Neuronal stem cell (in vitro differentiated cells): Measurements from ENCODE around the gene TMX3.

Source experiments
- DNase-seq: peaks from one replicate; pipeline ENCODE4 v3.0.0-alpha.2; 2013; ENCODE audit warnings: low spot score
- H2AFZ ChIP-seq: one replicate; pipeline ENCODE4 v1.6.1; 2013; ENCODE audit warnings: mild to moderate bottlenecking, low read length, inconsistent platforms
- H2AK5ac ChIP-seq: 2 replicates; pipeline ENCODE4 v1.6.1; 2013; ENCODE audit warnings: low read depth, mild to moderate bottlenecking, inconsistent platforms, low read length, moderate library complexity, mixed read lengths
- H2BK120ac ChIP-seq: 2 replicates; pipeline ENCODE4 v1.6.1; 2013; ENCODE audit warnings: low read depth, mild to moderate bottlenecking, inconsistent platforms, low read length, moderate library complexity, mixed read lengths
- H2BK12ac ChIP-seq: one replicate; pipeline ENCODE4 v1.6.1; 2013; ENCODE audit warnings: low read length, inconsistent platforms
- H2BK15ac ChIP-seq: 2 replicates; pipeline ENCODE4 v1.6.1; 2013; ENCODE audit warnings: mild to moderate bottlenecking, low read length, inconsistent platforms, mixed read lengths
- H2BK5ac ChIP-seq: one replicate; pipeline ENCODE4 v1.6.1; 2013; ENCODE audit warnings: inconsistent platforms, mild to moderate bottlenecking, low read length, moderate library complexity
- H3K14ac ChIP-seq: one replicate; pipeline ENCODE4 v1.6.1; 2013; ENCODE audit warnings: low read length, inconsistent platforms
- H3K18ac ChIP-seq: 2 replicates; pipeline ENCODE4 v1.6.1; 2013; ENCODE audit warnings: low read length, inconsistent platforms
- H3K23ac ChIP-seq: 2 replicates; pipeline ENCODE4 v1.6.1; 2013; ENCODE audit warnings: low read depth, mild to moderate bottlenecking, mixed read lengths, low read length, inconsistent platforms; ENCODE audit not compliant: poor library complexity
- H3K27ac ChIP-seq: replicated peaks from 3 replicates; pipeline ENCODE4 v1.5.1; 2013; ENCODE audit warnings: low read length, inconsistent platforms
- H3K27me3 ChIP-seq, 3 experiments: 2 replicates each; pipeline ENCODE4 v1.6.1; 2013; ENCODE audit warnings: low read length in 3 of 3, mild to moderate bottlenecking in 2 of 3, inconsistent platforms in 1 of 3, low read depth in 1 of 3, mixed read lengths in 1 of 3, moderate library complexity in 1 of 3; ENCODE audit not compliant: control insufficient read depth in 3 of 3, insufficient read depth in 3 of 3
- H3K36me3 ChIP-seq, 2 donors: replicated peaks in 1 of 2; 2 replicates each; pipeline ENCODE4 v1.6.1; 2013; ENCODE audit warnings: low read length in 2 of 2; ENCODE audit not compliant: control insufficient read depth in 2 of 2, insufficient read depth in 2 of 2
- H3K4ac ChIP-seq: 2 replicates; pipeline ENCODE4 v1.6.1; 2013; ENCODE audit warnings: inconsistent platforms, mild to moderate bottlenecking, low read length, moderate library complexity
- H3K4me1 ChIP-seq, 2 donors: 1 replicate in 1 of 2; 2 replicates in 1 of 2; pipeline ENCODE4 v1.6.1; 2013; ENCODE audit warnings: low read length in 2 of 2, low read depth in 1 of 2; ENCODE audit not compliant: control insufficient read depth in 2 of 2, insufficient read depth in 1 of 2
- H3K4me2 ChIP-seq: one replicate; pipeline ENCODE4 v1.6.1; 2013; ENCODE audit warnings: mild to moderate bottlenecking, low read length, inconsistent platforms; ENCODE audit not compliant: insufficient read depth, poor library complexity, severe bottlenecking
- H3K4me3 ChIP-seq, 2 donors: 2 replicates each; pipeline ENCODE4 v1.5.1; 2013; ENCODE audit warnings: low read length in 2 of 2, mild to moderate bottlenecking in 2 of 2, inconsistent platforms in 1 of 2, moderate library complexity in 1 of 2
- H3K79me1 ChIP-seq: one replicate; pipeline ENCODE4 v1.6.1; 2013; ENCODE audit warnings: low read depth, mild to moderate bottlenecking, inconsistent platforms, low read length, moderate library complexity
- H3K9ac ChIP-seq: one replicate; pipeline ENCODE4 v1.6.1; 2013; ENCODE audit warnings: mild to moderate bottlenecking, low read depth, low read length, inconsistent platforms; ENCODE audit not compliant: poor library complexity
- H3K9me3 ChIP-seq, 2 donors: replicated peaks in 1 of 2; 2 replicates each; pipeline versions ENCODE3 to v1.6.1; 2013; ENCODE audit warnings: low read length in 2 of 2, mild to moderate bottlenecking in 2 of 2, inconsistent platforms in 1 of 2, low read depth in 1 of 2, mixed read lengths in 1 of 2, moderate library complexity in 1 of 2; ENCODE audit not compliant: control insufficient read depth in 2 of 2, insufficient read depth in 1 of 2
- H4K8ac ChIP-seq: one replicate; pipeline ENCODE4 v1.6.1; 2013; ENCODE audit warnings: low read depth, mild to moderate bottlenecking, inconsistent platforms, low read length, moderate library complexity
- H4K91ac ChIP-seq: one replicate; pipeline ENCODE4 v1.6.1; 2013; ENCODE audit warnings: low read length, low read depth, mild to moderate bottlenecking, inconsistent platforms; ENCODE audit not compliant: poor library complexity
- WGBS, 2 donors: extraction: QIAGEN DNeasy Blood & Tissue Kit; methylation state at CpG; one replicate each; pipeline ENCODE4 v1.1.7; 2013; ENCODE audit warnings: missing lambda C conversion rate in 2 of 2, mixed read lengths in 1 of 2; ENCODE audit not compliant: insufficient read length in 2 of 2, insufficient replicate concordance in 1 of 2; ENCODE audit errors: extremely low coverage in 2 of 2; 5-methylcytosine and 5-hydroxymethylcytosine counted together

The TMX3 gene

GRCh38 chr18:68660354-68661183 lies 54.3 kb downstream of the TMX3 start:
- H4K91ac ChIP-seq: no peak overlapping the region
- WGBS, 2 donors: no CpG with 5 or more reads among the region's 5 CpGs
- peak; percentile 30 for DNase-seq

DNA sequence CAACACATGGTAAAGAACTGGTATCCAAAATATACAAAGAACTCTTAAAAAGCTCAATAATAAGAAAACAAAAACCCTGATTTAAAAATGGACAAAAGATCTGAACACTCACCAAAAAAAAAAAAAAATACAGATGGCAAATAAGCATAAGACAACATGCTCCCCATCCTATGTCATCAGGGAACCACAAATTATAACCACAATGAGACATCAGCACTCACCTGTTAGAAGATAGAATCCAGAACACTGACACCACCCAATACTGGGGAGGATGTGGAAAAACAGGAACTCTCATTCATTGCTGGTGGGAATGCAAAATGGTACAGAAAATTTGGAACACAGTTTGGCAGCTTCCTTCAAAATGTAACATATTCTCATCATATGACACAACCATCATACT lies 66.7 kb downstream of the TMX3 start:
- H4K91ac ChIP-seq: no peak overlapping the region
- no peak for DNase-seq
- H3K14ac ChIP-seq: no peak overlapping the region
- no peaks in the 10 kb centered on the region for H3K27me3 ChIP-seq
- H3K18ac ChIP-seq: no peak overlapping the region
- no peak overlapping the region for H3K4me2 ChIP-seq
- H2BK12ac ChIP-seq: no peak overlapping the region
- H4K8ac ChIP-seq: no peak overlapping the region
- no peak overlapping the region for H3K27ac ChIP-seq
- no peaks in the 10 kb centered on the region for H3K36me3 ChIP-seq
- no peak overlapping the region for H2BK15ac ChIP-seq
- H2BK5ac ChIP-seq: no peak overlapping the region
- no peaks in the 10 kb centered on the region for H3K4me1 ChIP-seq
- H3K9ac ChIP-seq: no peak overlapping the region
- H3K9me3 ChIP-seq: peaks cover 0 to 2% of the 10 kb centered on the region in 2 donors
- H3K79me1 ChIP-seq: no peaks in the 10 kb centered on the region
- no peak overlapping the region for H3K23ac ChIP-seq
- H3K4me3 ChIP-seq: no peak overlapping the region
- H2AFZ ChIP-seq: no peak overlapping the region
- no peak overlapping the region for H2AK5ac ChIP-seq
- no peak overlapping the region for H3K4ac ChIP-seq
- H2BK120ac ChIP-seq: no peak overlapping the region

More at GRCh38 chr18:68660354-68661183, 54.3 kb downstream of the TMX3 start:
- no peak overlapping the region for H3K4me2 ChIP-seq
- H4K8ac ChIP-seq: no peak overlapping the region
- no peaks in the 10 kb centered on the region for H3K9me3 ChIP-seq
- no peak overlapping the region for H3K9ac ChIP-seq
- H3K79me1 ChIP-seq: no peaks in the 10 kb centered on the region
- H3K4me1 ChIP-seq: no peaks in the 10 kb centered on the region
- H3K27me3 ChIP-seq: no peaks in the 10 kb centered on the region
- no peak overlapping the region for H3K27ac ChIP-seq
- H3K18ac ChIP-seq: no peak overlapping the region
- H3K23ac ChIP-seq: no peak overlapping the region
- no peak overlapping the region for H2AK5ac ChIP-seq
- H2BK12ac ChIP-seq: no peak overlapping the region
- peak overlapping the region; percentile 12 for H2AFZ ChIP-seq
- no peak overlapping the region for H2BK15ac ChIP-seq
- no peaks in the 10 kb centered on the region for H3K36me3 ChIP-seq
- no peak overlapping the region for H2BK5ac ChIP-seq
- H3K14ac ChIP-seq: no peak overlapping the region
- H3K4ac ChIP-seq: no peak overlapping the region
- no peak overlapping the region for H2BK120ac ChIP-seq
- H3K4me3 ChIP-seq: no peak overlapping the region

DNA sequence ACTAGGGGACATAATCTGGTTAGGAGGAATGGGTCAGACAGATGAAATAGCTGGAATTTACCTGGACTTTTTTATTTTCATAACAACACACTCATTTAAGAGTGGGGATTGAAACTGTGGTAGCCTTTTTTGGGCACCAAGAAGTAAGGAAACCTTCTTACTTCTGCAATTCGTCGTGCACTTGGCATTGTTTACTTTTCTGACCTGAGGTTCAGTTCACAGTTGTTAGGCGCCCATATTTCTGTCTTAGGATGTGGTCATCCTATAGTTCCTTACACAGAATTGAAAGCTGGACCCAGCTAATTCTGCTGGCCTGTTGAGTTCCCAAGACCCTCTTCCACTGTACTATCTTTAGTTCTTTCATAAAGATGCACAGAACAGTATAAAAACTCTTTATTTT lies 72.9 kb downstream of the TMX3 start:
- Histone ChIP-seq H3K4me1 (peaks cover 0 to 2% of the 10 kb centered on the region in 2 donors), H2BK15ac (no peak overlapping the region), H3K4me3 (no peak overlapping the region), H3K27me3 (no peaks in the 10 kb centered on the region), H4K91ac (no peak overlapping the region), H3K18ac (no peak overlapping the region), H3K9ac (no peak overlapping the region), H4K8ac (no peak overlapping the region), H2BK5ac (no peak overlapping the region), H3K23ac (no peak overlapping the region), H3K4ac (no peak overlapping the region), H2BK120ac (no peak overlapping the region), H2BK12ac (no peak overlapping the region), H3K27ac (no peak overlapping the region), H2AK5ac (no peak overlapping the region), H3K79me1 (no peaks in the 10 kb centered on the region), H3K4me2 (no peak overlapping the region), H3K36me3 (no peaks in the 10 kb centered on the region), H3K9me3 (peaks cover 0 to 7% of the 10 kb centered on the region in 2 donors), H2AFZ (peak overlapping the region; percentile 10), H3K14ac (no peak overlapping the region)
- no peak for DNase-seq
- WGBS, 2 donors: no CpG with 5 or more reads among the region's 3 CpGs

- no peak overlapping the region for H3K23ac ChIP-seq
- no peak for DNase-seq
- H2BK5ac ChIP-seq: no peak overlapping the region
- no peaks in the 10 kb centered on the region for H3K79me1 ChIP-seq
- H3K4me3 ChIP-seq: no peak overlapping the region
- H2BK120ac ChIP-seq: no peak overlapping the region
- no peak overlapping the region for H3K14ac ChIP-seq
- no peak overlapping the region for H4K91ac ChIP-seq
- H3K27me3 ChIP-seq: no peaks in the 10 kb centered on the region
- H4K8ac ChIP-seq: no peak overlapping the region
- no peak overlapping the region for H2BK12ac ChIP-seq
- no peak overlapping the region for H3K4ac ChIP-seq
- H3K9ac ChIP-seq: no peak overlapping the region
- H2AFZ ChIP-seq: no peak overlapping the region
- H3K27ac ChIP-seq: no peak overlapping the region
- H3K4me1 ChIP-seq: peaks cover 0 to 2% of the 10 kb centered on the region in 2 donors
- no peak overlapping the region for H2AK5ac ChIP-seq
- H3K36me3 ChIP-seq: no peaks in the 10 kb centered on the region
- H3K18ac ChIP-seq: no peak overlapping the region
- H3K4me2 ChIP-seq: no peak overlapping the region
- H2BK15ac ChIP-seq: no peak overlapping the region
- H3K9me3 ChIP-seq: peaks cover 0 to 7% of the 10 kb centered on the region in 2 donors
These were observed 74.0 kb downstream of the TMX3 start for GRCh38 chr18:68640861-68641260.
